Stimulated activated CD4-positive, alpha-beta T cell treated with anti-CD3 and anti-CD28 coated beads, Interleukin-1b, Interleukin-23, amount 100 ng/mL, for 1 hour (primary cell): ENCODE data around the gene SERPINA7.
"Not testable (repeated sequence)": the region's sequence is repeated elsewhere in the genome, so short reads cannot be mapped to it uniquely, and the experiment has no call there.

Source experiments
- DNase-seq, 2 donors: peaks; one replicate each; pipeline ENCODE4 v3.0.0-alpha.2; 2020; ENCODE audit warnings: low read depth in 2 of 2

SERPINA7 gene, protein sequence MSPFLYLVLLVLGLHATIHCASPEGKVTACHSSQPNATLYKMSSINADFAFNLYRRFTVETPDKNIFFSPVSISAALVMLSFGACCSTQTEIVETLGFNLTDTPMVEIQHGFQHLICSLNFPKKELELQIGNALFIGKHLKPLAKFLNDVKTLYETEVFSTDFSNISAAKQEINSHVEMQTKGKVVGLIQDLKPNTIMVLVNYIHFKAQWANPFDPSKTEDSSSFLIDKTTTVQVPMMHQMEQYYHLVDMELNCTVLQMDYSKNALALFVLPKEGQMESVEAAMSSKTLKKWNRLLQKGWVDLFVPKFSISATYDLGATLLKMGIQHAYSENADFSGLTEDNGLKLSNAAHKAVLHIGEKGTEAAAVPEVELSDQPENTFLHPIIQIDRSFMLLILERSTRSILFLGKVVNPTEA

DNA sequence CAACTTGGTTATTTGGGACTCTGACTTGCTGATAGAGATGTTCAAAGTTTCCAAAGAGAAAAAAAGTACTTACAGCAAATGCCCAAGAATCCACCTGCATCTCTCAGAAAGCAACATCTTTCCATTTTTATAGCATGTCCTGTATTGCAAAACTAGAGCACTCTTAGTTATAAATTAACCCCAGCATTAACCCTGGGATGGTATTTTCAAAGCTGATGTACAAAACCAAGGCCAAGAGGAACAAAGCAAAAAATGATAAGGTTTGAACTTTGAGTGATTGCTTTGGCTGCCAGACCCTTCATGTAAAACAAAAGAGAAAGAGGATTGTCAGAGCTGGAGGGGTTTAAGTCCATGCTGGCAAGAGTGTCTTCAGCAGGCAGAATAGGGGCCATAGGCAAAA lies at the start of gene SERPINA7:
TSS of gene SERPINA7 (minus strand) at position 103 of the 400 bp plus-strand sequence. CDS start 1,669 bp downstream, outside the sequence.
- no peak for DNase-seq

DNA sequence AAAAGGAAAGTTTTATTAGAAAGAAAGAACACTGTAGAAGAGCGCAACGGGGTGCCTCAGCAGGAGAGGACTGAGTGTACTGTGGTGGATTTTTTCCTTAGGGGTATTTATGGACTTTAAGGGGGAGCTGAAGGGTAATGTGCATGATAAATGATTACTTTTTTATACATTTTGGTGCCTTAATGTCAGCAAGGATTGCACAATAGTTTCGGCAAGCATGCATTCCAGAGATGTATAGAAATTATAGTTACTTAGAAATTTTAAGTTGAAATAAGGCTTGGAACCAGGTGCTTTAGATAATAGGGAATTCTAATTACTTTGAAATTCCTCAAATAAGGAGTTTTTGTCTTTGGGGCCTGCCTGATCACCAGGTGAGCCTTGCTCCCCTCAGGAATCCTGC lies 30.5 kb upstream of the SERPINA7 start:
- no peak for DNase-seq

DNA sequence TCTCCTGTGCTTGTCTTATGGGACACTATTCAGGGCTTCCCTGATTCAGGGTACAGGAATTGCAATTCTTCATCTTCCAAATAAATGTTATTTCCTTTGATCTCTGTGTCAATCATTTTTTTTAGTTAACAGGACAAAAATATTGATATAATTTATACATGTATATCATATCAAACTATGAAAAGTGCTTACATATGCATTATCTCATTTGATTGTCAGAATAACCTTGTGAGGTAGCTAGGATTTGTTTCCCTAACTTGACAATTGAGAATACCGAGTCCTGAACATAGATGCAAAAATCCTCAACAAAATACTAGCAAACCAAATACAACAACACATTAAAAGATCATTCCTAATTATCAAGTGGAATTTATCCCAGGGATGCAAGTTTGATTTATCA lies 11.5 kb upstream of the SERPINA7 start:
- no peak for DNase-seq

DNA sequence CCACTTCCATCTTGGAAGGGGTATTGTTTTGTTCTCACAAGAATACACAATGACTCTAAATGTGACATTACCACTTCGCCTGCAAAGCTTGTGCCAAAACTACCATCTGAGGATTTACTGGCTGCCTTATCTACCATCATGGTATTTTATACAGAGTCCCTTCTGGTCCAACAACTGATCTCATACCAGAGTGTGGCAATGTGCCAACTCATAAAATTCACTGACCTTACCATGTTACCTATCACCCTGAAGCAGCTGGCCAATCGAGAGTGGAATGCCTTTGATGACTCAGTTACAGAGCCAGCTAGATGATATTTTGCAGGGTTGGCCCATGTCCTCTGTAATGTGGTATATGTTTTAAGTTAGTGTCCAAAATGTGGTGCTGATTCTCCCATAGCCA lies 3.8 kb upstream of the SERPINA7 start:
- DNase-seq, result no peak

DNA sequence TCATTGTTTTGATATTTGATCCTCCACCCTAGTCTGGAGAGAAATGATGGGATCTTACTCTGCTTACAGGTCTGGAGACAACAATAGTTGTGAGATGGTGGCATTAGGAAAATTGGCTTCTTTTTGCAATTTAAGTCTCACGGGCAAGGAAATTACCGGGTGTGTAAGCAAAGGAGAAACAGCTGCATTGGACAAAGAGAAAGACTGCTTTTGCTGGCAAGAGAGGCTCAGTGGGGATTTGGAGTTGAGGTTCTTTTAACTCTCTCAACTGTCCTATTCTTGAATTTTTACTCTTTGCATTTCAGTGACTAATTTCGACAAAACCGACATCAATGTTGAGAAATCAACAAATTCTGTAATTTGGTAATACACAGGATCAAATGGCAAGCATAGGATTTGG lies 2.3 kb upstream of the SERPINA7 start:
- DNase-seq, result no peak

DNA sequence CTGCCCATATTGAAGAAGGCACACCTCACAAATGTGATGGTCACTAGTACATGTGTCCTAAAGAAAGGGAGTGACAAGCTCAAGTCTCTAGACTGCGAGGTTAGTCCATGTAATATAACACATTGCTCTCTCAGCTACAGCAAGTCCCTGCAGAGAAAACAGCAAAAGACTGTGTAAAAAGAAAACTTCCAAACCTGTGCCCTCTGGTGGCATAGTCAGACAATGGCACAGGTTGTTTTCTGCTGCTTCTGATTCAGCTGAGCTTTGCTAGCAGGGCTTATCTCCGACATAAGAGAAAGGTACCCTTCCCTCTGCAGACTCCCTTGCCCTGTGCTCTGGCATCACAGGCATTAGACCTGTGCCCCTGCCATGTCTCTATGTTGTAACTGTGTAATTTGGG lies 1.4 kb upstream of the SERPINA7 start:
- no peak for DNase-seq

DNA sequence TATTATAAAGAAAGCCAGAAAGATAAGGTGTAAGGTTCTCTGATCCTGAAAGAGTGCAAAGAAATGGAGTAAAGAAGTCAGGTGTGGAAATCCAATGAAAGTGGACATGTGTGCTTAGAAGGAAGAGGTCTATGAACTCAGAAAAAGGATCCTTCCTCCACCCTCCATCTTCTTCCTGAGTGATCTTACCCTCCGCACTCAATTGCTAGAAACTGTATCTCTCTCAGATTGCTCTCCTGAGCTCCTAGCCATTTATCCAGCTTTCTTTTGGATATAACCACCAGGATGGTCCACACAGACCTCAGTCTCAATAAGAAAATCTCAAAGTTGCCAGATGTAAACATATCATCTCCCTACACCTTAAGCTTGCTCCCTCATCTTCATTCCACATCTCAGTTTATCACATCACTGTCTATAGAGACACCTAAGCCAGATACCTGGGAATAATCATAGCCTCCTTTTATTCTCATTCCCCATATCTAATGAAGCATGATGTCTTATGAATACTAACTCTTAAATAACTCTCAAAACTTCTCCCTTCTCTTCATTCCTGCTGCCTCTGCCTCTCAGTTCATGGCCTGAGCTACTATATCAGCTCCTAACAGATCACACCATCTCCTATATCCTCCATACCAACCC lies 573 bp downstream of the SERPINA7 start:
- DNase-seq, result no peak

DNA sequence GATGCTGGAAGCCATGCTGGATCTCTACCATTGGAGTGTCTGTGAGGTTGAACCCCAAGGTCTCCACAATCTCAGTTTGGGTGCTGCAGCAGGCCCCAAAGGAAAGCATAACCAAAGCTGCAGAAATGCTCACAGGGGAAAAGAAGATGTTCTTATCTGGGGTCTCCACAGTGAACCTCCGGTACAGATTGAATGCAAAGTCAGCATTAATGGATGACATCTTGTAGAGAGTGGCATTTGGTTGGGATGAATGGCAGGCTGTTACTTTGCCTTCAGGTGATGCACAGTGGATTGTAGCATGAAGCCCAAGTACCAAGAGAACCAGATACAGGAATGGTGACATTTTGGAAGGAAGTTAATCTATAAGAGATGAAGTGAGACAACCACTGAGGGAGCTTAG lies 1.8 kb downstream of the SERPINA7 start:
- no peak for DNase-seq

DNA sequence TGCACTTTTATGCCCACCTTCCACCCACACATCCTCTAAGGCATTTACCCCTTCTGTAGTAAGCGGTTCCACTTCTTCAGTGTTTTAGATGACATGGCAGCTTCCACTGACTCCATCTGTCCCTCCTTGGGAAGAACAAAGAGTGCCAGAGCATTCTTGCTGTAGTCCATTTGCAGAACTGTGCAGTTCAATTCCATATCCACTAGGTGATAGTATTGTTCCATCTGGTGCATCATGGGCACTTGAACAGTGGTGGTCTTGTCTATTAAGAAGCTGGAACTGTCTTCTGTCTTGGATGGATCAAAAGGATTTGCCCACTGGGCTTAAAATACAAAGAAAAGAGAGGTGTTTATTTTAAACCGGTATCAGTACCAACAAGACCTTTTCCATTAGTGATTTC lies 3.5 kb downstream of the SERPINA7 start:
- no peak for DNase-seq

DNA sequence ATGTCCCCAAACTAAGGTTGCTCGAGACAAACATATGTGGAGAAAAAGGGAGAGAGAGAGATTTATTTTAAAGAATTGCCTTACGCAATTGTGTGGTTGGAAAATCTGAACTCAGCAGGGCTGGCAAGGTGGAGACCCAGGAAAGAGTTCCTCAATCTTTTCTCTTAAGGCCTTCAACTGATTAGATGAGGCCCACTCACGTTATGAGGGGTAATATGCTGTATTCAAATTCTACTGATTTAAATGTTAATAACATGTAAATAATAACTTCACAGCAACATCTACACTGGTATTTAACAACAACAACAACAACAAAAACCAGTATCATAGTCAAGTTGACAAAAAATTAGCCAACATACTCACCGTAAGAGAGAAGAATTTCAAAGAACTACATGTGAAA lies 14.6 kb downstream of the SERPINA7 start:
- DNase-seq, result no peak

DNA sequence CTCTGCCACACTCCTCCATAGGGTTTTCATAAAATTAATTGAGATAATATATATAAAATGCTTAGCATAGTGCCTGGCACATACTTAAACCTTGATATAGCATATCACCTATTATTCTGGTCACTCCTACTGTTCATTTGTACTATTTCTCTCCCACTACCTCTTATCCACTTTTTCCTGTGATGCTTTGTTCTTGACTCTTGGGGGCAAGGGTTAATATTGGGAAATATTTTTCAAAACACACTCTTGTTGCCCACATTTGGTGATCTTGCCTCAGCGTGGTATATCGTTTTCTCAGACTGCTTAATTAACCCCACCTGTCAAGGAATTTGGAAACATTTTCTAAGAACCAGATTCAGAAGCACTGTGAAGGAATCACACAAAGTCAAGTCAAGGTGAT lies 16.3 kb downstream of the SERPINA7 start:
- DNase-seq, result no peak

DNA sequence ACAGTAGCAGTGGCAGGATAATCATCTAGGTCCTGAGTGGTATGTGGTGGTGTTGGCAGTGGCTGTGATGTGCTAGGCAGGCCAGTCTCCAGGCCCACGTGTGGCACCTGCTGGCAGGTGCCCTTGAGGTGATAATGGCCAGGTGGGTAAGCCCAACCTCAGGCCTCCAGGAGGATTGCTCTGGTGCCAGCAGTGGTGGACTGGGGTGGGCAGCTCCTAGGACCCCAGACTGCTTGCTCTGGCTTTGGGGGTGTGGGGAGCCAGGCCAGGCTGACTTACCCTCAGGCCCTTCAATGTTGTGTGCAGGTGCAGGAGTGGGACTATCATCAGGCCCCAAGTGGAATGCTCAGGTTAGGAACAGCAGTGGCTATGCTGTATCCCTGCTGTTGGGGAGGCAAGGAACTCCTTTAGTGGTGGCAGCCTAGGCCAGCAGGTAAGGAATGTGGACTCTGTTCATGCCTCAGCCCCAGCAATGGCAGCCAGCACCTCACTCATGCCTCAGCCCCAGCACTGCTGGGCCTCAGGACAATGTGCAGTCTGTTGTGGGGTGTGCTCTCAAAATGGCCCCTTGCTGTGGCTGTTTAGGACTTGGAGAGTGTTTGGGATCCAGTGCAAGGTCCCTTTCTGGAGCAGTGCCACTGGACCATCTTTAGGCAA lies 24.3 kb downstream of the SERPINA7 start:
- DNase-seq, result no peak

DNA sequence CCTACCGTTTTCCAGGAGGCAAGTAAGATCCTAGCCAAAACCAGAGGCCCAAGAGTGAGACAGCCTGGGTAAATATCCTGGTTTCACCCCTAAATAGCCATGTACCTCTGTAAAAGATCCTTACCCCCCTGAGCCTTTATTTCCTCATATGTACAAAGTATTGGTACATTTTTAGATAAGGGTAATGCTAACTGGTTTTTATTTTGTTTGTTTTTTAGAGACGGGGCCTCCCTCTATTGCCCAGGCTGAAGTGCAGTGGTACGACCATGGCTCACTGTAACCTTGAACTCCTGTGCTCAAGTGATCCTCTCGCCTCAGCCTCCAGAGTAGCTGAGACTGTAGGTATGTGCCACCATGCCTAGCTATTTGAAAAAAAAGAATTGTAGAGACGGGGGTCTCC lies 29.4 kb downstream of the SERPINA7 start:
- DNase-seq, result no peak

DNA sequence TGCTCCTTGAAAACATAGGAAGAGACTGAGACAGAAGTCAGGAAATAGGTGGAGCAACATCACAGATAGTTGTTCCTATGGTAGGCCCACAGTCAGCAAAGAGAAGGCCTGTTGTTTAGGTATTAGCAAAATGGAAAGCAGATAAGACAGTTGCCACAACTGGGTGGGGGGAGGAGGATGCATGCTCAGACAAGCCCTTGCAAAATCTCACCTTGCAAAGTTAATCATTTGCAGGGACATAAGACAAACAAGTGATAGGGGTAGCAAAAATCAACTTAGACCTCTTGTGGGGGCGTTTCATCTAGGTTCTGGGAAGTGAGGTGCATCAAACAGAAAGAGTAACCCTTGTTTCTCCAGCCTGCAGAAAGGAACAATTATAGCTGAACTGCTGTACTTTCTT lies 30.7 kb downstream of the SERPINA7 start:
- no peak for DNase-seq

DNA sequence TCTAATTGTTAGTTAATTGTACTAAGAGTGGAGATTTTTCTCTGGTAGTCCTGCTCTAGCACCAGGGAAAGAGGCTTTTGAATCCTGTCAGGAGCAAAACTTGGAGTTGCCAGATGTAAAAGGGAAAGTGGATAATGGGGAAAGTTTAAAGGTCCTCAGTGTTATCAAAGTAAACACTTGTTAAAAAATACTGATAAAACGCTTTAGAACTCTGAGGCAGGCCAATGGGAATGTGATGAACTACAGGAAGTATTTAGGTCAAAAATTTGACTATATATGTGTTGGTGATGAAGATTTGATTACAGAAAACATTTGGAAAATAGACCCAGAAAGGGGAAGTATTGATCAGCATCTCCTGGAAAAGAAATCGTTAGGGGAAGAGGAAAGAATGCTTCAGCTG lies 32.8 kb downstream of the SERPINA7 start:
- no peak for DNase-seq

DNA sequence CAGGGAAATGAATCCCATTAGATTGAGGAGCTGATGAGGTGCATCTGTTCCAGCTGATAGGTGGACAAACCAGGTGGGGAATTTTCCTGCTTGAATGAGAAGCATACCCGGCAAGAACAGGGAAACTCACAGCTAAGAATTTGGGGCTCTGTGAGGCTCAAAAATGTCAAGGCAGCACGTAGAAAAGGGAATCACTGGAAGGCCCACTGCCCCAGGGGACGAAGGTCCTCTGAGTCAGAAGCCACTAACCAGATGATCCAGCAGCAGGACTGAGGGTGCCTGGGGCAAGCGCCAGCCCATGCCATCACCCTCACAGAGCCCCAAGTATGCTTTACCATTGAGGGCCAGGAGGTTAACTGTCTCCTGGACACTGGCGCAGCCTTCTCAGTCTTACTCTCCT lies 37.9 kb downstream of the SERPINA7 start:
- not testable (repeated sequence) for DNase-seq

DNA sequence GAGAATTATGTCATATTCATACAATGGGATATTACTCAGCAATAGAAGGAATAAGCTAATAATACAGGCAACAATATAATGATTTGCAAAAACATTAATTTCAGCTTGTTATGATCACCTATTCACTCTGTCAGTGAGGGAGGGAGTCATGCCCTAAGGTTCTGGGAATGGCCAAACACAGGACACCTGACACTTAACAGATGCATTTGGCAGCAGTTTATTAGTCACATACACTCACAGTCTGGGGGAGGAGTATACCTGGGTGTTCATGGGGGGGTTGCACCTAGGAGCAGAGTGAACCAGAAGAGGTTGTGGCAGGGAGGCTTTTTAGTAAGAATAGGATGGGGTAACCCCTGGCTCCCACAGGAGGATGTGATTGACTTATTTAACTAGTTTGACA lies 38.3 kb downstream of the SERPINA7 start:
- no peak for DNase-seq

DNA sequence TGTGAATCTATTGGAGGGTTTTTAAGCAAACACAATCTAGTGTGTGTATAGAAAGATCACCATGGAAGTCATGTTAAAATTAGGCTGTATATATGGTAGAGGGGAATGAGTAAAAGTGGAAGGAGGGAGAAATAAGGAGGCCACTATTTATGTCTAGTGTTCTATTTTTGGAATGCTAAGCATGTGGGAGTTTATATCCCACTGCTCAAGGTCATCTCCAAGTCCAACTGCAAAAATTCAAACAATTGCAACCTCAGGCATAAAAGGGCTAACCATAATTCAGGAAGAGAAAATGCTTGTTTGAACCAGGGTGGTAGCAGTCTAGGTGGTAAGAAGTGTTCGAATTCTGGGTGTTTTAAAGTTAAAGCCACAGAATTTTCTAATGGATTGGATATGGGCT lies 39.2 kb downstream of the SERPINA7 start:
- no peak for DNase-seq

DNA sequence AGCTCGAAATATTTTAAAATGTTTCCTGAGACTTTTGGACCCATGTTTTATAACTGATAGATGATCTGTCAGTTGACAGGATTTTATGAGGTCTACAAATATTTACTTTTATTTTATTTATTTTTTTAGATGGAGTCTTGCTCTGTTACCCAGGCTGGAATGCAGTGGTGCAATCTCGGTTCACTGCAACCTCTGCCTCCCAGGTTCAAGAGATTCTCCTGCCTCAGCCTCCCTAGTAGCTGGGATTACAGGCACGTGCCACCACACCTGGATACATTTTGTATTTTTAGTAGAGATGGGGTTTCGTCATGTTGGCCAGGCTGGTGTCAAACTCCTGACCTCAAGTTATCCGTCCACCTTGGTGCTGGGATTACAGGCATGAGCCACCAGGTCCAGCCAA lies 50.0 kb downstream of the SERPINA7 start:
- not testable (repeated sequence) for DNase-seq
